Mucosa of descending colon (tissue), 3 donors: ENCODE results near the gene RUBCN. TPM values are rescaled to one million over a fixed set of nuclear protein-coding genes. Genes with fewer than 3 reads are reported as not detected.

ENCODE experiments used
- ATAC-seq: fragments of 200-7000 bp; cut with Tn5 transposase; one replicate; pipeline ENCODE4 v1.9.1; 2020; ENCODE audit warnings: mild to moderate bottlenecking, moderate library complexity
- DNase-seq, 3 donors: peaks; one replicate each; pipeline ENCODE4 v3.0.0-alpha.2; 2020
- H3K36me3 ChIP-seq: fragments of 200-600 bp; one replicate; pipeline ENCODE4 v1.8.0; 2021; ENCODE audit warnings: low read depth, mild to moderate bottlenecking
- H3K4me1 ChIP-seq: fragments of 200-600 bp; one replicate; pipeline ENCODE4 v1.8.0; 2021; ENCODE audit warnings: low read depth, mild to moderate bottlenecking
- H3K4me3 ChIP-seq: fragments of 200-600 bp; one replicate; pipeline ENCODE4 v1.8.0; 2021; ENCODE audit warnings: mild to moderate bottlenecking
- H3K9me3 ChIP-seq: fragments of 200-600 bp; one replicate; pipeline ENCODE4 v1.8.0; 2021; ENCODE audit warnings: mild to moderate bottlenecking
- intact Hi-C, 2 donors: fragments of 100-400 bp; cut with DNase I in 1 of 2; cut with micrococcal nuclease in 1 of 2; formaldehyde crosslinking; loops; one replicate each; pipeline versions ENCODE4 v1.11.0 to v1.11.1; 2022; cut with DNase I, micrococcal nuclease
- total RNA-seq, 3 donors: library from RNA; stranded (reverse); fragmentation: NEBNext Ultra II Directional in 2 of 3; extraction: Animal tissue kit (Norgen Biotek cat#: 25700) in 2 of 3; gene quantifications; one replicate each; pipeline versions ENCODE4 v1.2.1 to v1.2.4, GENCODE V29; 2021 to 2023
- TF ChIP-seq, protein P1 (sequence below): fragments of 200-600 bp; IDR thresholded peaks from one replicate; pipeline ENCODE4 v1.8.0; 2022; ENCODE audit warnings: antibody characterized with exemption, mild to moderate bottlenecking
- donor health status: DM: no; HTN: no; CAD: no; lungs with moderate emphysema.
- donor health status: DM: no; HTN: no; CAD: no.
- donor health status: DM: no; HTN: yes; CAD: no.

The RUBCN gene
- total RNA-seq, 3 donors from 2014 or later: 18.8 to 27.6 (median 23.5) TPM

DNA sequence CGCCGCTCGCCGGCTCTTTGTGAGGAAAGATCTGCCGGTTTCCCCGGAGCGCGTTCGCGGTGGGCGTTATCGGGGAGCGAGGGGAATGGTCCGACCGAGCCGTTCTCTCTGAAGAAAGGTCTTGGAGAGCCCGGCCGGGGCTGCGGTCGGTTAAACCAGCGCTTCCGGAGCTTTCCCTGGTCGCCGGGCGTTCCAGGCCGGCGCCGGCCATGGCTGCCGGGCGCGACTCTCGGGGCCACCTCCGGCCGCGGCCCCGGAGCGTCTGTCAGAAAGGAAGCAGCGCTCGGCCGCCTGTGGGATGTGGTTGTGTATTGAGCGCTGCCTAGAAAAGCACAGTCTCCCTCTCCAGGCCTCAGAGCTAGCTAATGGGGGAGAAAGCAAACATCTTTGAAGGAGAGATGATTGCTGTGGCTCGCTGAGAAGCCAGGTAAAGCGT, 13.7 kb upstream of the RUBCN start:
- Histone ChIP-seq H3K4me3 (peak overlapping the region; percentile 81), H3K9me3 (no peaks in the 10 kb centered on the region), H3K4me1 (peaks cover 15% of the 10 kb centered on the region), H3K36me3 (no peaks in the 10 kb centered on the region)
- intact Hi-C loops: no loop called here
- peak; percentile 74 for ATAC-seq
- TF ChIP-seq, protein P1, sequence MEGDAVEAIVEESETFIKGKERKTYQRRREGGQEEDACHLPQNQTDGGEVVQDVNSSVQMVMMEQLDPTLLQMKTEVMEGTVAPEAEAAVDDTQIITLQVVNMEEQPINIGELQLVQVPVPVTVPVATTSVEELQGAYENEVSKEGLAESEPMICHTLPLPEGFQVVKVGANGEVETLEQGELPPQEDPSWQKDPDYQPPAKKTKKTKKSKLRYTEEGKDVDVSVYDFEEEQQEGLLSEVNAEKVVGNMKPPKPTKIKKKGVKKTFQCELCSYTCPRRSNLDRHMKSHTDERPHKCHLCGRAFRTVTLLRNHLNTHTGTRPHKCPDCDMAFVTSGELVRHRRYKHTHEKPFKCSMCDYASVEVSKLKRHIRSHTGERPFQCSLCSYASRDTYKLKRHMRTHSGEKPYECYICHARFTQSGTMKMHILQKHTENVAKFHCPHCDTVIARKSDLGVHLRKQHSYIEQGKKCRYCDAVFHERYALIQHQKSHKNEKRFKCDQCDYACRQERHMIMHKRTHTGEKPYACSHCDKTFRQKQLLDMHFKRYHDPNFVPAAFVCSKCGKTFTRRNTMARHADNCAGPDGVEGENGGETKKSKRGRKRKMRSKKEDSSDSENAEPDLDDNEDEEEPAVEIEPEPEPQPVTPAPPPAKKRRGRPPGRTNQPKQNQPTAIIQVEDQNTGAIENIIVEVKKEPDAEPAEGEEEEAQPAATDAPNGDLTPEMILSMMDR: no peak
- DNase-seq: peak; percentile 74 to 83 (median 77)

GRCh38 chr3:197749601-197750395, 13.1 kb upstream of the RUBCN start, which contains the start of gene FYTTD1:
TSS of gene FYTTD1 (plus strand) at chr3:197749883. CDS start at chr3:197749972, 89 bp downstream.
- ATAC-seq (peak; percentile 95), DNase-seq (peak; percentile 89 to 95 (median 94))
- no peaks in the 10 kb centered on the region for H3K9me3 ChIP-seq
- H3K4me3 ChIP-seq: peak within 1 kb of the TSS; percentile 81
- intact Hi-C loops: no loop called here
- TF ChIP-seq, protein P1: peak; percentile 57
- peaks cover 15% of the 10 kb centered on the region for H3K4me1 ChIP-seq
- no peaks in the 10 kb centered on the region for H3K36me3 ChIP-seq

DNA sequence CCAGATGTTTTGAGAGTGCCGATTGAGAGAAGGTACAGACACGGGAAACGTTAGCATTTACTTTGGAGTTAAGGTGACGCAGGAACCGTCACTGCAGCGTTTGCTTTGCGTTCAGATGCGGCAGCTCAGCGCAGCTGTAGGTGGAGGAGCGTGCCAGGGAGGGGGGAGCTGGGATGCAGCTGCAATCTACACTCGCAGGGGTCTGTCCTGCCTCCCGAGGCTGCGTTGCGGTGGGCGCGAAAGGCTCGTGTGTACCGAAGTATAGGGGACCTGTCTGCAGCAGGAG, 12.6 kb upstream of the RUBCN start:
- TF ChIP-seq, protein P1: no peak
- H3K36me3 ChIP-seq: no peaks in the 10 kb centered on the region
- H3K4me1 ChIP-seq: peaks cover 15% of the 10 kb centered on the region
- H3K4me3 ChIP-seq: peak overlapping the region; percentile 1
- H3K9me3 ChIP-seq: no peaks in the 10 kb centered on the region
- DNase-seq: peak in 1 of 3 donors; percentile 55
- intact Hi-C loops: no loop called here
- ATAC-seq: peak; percentile 46

- ATAC-seq (no peak), DNase-seq (no peak)
- intact Hi-C loops: no loop called here
- TF ChIP-seq, protein P1: no peak
- Histone ChIP-seq H3K36me3 (no peaks in the 10 kb centered on the region), H3K4me3 (peak overlapping the region; percentile 1), H3K4me1 (peaks cover 15% of the 10 kb centered on the region), H3K9me3 (no peaks in the 10 kb centered on the region)
Observed at GRCh38 chr3:197748597-197749314, 12.1 kb upstream of the RUBCN start.

- intact Hi-C loops: no loop called here
- H3K4me3 ChIP-seq: no peak overlapping the region
- H3K4me1 ChIP-seq: peaks cover 10% of the 10 kb centered on the region
- DNase-seq (peak in 1 of 3 donors; percentile 24), ATAC-seq (no peak)
- no peaks in the 10 kb centered on the region for H3K9me3 ChIP-seq
- TF ChIP-seq, protein P1: no peak
- H3K36me3 ChIP-seq: no peaks in the 10 kb centered on the region
Observed at GRCh38 chr3:197746801-197747237, 10.1 kb upstream of the RUBCN start.
